ENCODE measurements around the gene VSIG10.
A peak's percentile ranks its signal among the peaks of the same experiment; 100 is the strongest.
"Not testable (repeated sequence)": the region's sequence is repeated elsewhere in the genome, so short reads cannot be mapped to it uniquely, and the experiment has no call there.

The VSIG10 gene, protein sequence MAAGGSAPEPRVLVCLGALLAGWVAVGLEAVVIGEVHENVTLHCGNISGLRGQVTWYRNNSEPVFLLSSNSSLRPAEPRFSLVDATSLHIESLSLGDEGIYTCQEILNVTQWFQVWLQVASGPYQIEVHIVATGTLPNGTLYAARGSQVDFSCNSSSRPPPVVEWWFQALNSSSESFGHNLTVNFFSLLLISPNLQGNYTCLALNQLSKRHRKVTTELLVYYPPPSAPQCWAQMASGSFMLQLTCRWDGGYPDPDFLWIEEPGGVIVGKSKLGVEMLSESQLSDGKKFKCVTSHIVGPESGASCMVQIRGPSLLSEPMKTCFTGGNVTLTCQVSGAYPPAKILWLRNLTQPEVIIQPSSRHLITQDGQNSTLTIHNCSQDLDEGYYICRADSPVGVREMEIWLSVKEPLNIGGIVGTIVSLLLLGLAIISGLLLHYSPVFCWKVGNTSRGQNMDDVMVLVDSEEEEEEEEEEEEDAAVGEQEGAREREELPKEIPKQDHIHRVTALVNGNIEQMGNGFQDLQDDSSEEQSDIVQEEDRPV

DNA sequence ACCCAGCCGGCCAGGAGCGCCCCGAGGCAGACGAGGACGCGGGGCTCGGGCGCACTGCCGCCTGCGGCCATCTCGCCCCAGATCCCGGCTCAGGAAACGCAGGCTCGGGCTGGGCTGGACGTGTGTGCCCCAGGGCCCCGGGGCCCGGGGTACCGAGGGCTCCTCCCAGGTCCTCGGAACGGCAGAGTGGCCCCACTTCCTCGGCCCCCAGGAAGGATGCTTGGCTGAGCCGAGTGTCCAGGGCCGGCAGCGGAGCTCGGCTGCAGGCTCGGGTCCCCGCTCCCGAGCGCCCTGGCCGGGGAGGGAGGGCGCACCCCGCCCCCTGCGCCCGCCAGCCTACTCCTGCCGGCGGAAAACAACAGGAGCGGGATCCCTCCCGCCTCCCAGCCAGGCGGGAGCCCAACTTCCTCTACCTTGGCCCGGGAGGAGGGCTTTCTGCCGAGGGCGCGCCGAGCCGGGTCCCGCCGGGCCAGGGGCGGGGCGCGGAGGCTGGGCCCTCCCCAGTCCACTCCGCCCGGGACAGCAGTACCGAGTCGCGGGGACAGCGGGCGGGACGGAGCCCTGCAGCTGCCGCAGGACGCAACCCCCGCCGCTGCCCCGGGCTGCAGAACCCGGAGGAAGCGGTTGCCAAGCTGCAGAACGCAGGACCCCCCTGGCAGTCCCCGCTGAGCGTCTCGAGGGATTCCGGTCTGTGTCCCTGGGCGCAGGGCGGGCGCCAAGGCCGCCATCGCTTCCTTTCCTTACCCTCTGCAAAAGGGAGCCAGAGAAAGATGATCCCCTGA is at the start of gene VSIG10:
TSS of gene VSIG10 (minus strand) at position 411 of the 782 bp plus-strand sequence. CDS start at position 71, 340 bp downstream.
- Mint-ChIP-seq H3K27me3 (peaks cover 35% of the 10 kb centered on the region), H3K36me3 (no peaks in the 10 kb centered on the region), H3K27ac (peak within 1 kb of the TSS; percentile 57), H3K4me1 (peaks cover 16% of the 10 kb centered on the region), H3K4me3 (peak within 1 kb of the TSS; percentile 87), H3K9me3 (no peaks in the 10 kb centered on the region)
- ATAC-seq = peak; percentile 65

DNA sequence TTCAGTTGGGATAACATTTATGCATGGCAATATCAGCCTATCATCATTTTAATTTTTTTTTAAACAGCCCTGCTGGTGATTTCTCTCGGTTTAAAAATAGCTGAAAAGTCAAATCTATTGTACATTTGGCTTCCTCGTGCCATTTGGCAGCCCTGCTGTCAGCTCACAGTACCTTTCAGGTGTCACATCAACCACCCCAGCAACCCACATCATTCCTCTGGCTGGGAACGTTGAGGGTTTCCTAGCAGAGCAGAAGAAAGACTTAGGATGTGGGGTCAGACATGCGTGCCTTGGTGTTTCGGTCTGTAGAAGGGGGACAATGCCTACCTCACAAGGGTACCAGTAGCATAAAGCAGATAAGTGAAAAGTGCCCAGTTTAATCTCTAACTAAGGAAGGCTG is 47.9 kb upstream of the VSIG10 start:
- H3K4me1 Mint-ChIP-seq = no peaks in the 10 kb centered on the region
- H3K27me3 Mint-ChIP-seq = no peaks in the 10 kb centered on the region
- H3K4me3 Mint-ChIP-seq = no peak overlapping the region
- no peaks in the 10 kb centered on the region for H3K9me3 Mint-ChIP-seq
- no peak for ATAC-seq
- peaks cover 35% of the 10 kb centered on the region for H3K36me3 Mint-ChIP-seq
- peak overlapping the region; percentile 23 for H3K27ac Mint-ChIP-seq

DNA sequence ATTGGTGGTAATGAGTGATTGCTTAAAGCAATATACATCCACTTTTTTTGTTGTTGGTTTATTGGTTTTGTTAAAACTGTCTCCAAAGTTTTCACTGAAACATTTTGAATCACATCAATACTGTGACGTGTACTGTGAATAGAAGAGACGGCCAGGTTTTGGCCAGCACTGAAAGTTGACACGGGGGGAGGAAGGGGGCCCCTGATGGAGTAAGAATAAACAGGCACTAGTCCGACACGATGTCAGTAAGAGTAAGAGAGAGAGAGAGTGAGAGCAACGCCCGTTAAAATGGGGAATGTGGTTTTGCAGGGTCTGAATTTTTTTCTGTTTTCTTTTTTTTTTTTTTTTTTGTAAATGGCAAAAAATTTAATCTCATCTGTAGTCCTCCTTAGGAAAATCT is 46.8 kb upstream of the VSIG10 start:
- Mint-ChIP-seq H3K27me3 (no peaks in the 10 kb centered on the region), H3K27ac (no peak overlapping the region), H3K9me3 (no peaks in the 10 kb centered on the region), H3K4me1 (peaks cover under 1% of the 10 kb centered on the region), H3K36me3 (peaks cover 40% of the 10 kb centered on the region), H3K4me3 (no peak overlapping the region)
- ATAC-seq = no peak

DNA sequence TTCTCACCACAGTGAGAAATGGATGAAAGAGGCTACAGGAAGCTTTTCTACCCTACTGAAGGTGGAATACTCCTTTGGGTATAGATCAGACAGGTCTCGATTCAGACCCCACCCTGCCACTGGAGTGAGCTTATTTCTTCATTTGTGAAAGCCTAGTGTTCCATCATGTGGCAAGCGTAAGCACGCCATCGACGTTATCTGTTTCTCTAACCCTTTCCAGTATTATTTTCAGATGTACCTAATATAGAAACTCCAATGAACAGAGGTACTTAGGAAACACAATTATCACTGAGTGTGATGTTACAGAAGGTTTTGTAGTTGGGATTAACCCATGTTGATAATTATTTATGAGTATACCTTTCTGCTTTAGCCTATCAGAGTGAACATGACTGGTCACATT is 44.5 kb upstream of the VSIG10 start:
- H3K4me1 Mint-ChIP-seq = peaks cover 21% of the 10 kb centered on the region
- H3K4me3 Mint-ChIP-seq = no peak overlapping the region
- no peak for ATAC-seq
- no peak overlapping the region for H3K27ac Mint-ChIP-seq
- no peaks in the 10 kb centered on the region for H3K9me3 Mint-ChIP-seq
- peaks cover 62% of the 10 kb centered on the region for H3K36me3 Mint-ChIP-seq
- no peaks in the 10 kb centered on the region for H3K27me3 Mint-ChIP-seq

DNA sequence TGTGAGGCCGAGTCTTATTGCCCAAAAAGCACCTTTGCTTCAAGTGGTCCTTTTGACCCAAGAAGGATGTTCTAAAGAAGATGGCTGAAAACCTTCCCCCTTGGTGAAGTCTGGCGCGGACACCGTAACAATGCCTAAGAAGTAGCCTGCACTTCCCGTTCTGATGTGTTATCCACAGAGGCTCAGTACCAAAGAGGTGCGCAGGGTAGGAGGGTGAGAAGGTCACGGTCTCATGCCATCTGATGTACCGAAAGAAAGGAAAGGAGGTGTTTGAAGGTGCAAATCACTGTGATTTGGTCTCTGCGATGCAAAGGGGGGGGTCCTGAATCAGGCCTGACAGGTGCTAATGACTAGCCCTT is 42.0 kb upstream of the VSIG10 start:
- H3K9me3 Mint-ChIP-seq = no peaks in the 10 kb centered on the region
- peaks cover 74% of the 10 kb centered on the region for H3K36me3 Mint-ChIP-seq
- no peak for ATAC-seq

DNA sequence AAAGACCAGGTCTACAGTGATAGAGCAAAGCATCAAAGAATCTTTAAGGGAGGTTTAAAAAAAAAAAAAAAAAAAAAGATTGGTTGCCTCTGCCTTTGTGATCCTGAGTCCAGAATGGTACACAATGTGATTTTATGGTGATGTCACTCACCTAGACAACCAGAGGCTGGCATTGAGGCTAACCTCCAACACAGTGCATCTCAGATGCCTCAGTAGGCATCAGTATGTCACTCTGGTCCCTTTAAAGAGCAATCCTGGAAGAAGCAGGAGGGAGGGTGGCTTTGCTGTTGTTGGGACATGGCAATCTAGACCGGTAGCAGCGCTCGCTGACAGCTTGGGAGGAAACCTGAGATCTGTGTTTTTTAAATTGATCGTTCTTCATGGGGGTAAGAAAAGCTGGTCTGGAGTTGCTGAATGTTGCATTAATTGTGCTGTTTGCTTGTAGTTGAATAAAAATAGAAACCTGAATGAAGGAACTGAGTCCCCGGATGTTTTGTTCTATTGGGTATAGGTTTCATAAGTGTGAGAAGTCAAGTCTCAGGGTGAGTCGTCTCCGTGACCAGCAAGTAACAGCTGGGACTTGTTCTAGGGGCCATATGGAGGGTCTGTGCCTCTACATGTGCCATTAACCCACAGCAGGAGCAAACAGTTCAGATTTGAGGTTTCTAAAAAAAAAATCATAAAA is 41.4 kb upstream of the VSIG10 start:
- H3K4me3 Mint-ChIP-seq = no peak overlapping the region
- H3K27me3 Mint-ChIP-seq = no peaks in the 10 kb centered on the region
- H3K27ac Mint-ChIP-seq = peak overlapping the region; percentile 77
- H3K9me3 Mint-ChIP-seq = no peaks in the 10 kb centered on the region
- ATAC-seq = peak; percentile 82
- peaks cover 75% of the 10 kb centered on the region for H3K36me3 Mint-ChIP-seq
- H3K4me1 Mint-ChIP-seq = peaks cover 25% of the 10 kb centered on the region

More for the DNA sequence above, 42.0 kb upstream of the VSIG10 start:
- H3K4me3 Mint-ChIP-seq = no peak overlapping the region
- H3K27me3 Mint-ChIP-seq = no peaks in the 10 kb centered on the region
- H3K4me1 Mint-ChIP-seq = peaks cover 25% of the 10 kb centered on the region
- H3K27ac Mint-ChIP-seq = peak overlapping the region; percentile 77

DNA sequence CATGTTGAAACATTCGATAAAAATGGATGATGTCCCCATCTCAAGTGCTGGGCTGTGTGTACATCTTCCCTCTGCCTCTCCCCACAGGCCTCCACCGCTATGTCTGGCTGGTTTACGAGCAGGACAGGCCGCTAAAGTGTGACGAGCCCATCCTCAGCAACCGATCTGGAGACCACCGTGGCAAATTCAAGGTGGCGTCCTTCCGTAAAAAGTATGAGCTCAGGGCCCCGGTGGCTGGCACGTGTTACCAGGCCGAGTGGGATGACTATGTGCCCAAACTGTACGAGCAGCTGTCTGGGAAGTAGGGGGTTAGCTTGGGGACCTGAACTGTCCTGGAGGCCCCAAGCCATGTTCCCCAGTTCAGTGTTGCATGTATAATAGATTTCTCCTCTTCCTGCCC is 40.7 kb upstream of the VSIG10 start:
- Mint-ChIP-seq H3K4me3 (no peak overlapping the region), H3K27me3 (no peaks in the 10 kb centered on the region), H3K4me1 (peaks cover 25% of the 10 kb centered on the region), H3K36me3 (peaks cover 80% of the 10 kb centered on the region), H3K9me3 (no peaks in the 10 kb centered on the region), H3K27ac (peak overlapping the region; percentile 77)
- no peak for ATAC-seq

DNA sequence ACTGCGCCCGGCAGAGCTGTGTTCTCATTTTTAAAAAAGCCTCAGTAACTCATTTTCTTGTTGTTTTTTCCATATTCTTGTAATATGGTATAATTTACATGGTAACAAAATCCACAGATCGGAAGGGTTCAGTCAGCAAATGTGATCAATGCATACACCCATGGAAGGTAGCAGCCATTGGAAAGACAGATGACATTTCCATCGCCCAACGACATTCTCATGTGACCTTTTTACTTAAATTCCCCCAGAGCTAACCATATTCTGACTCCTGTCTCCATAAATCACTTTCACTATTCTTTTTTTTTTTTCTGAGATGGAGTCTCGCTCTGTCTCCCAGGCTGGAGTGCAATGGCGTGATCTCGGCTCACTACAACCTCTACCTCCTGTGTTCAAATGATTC is 37.0 kb upstream of the VSIG10 start:
- H3K4me1 Mint-ChIP-seq = peaks cover 44% of the 10 kb centered on the region
- H3K36me3 Mint-ChIP-seq = peaks cover 64% of the 10 kb centered on the region
- ATAC-seq = no peak
- no peaks in the 10 kb centered on the region for H3K9me3 Mint-ChIP-seq
- H3K4me3 Mint-ChIP-seq = no peak overlapping the region
- no peak overlapping the region for H3K27ac Mint-ChIP-seq
- H3K27me3 Mint-ChIP-seq = no peaks in the 10 kb centered on the region

DNA sequence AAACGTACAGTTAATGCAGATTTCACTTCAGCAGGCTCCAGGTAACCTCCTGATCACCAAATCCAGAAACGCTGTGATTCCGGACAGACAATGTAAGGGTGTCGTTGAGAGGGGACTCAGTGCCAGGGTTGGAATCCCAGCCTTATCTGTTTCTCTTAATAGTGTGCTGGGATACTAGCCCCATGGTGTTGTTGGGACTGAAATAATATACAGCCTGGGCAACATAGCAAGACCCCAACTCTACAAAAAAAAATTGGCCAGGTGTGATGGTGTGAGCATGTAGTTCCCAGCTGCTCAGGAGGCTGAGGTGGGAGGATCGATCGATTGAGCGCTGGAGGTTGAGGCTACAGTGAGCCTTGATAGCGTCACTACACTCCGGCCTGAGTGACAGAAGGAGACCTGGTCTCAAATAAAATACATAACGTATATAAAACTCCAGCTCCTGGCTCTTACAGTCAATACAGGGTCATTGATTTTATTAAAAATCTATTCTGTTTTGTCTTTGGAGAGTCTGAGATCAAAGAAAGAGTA is 33.4 kb upstream of the VSIG10 start:
- Mint-ChIP-seq H3K27me3 (no peaks in the 10 kb centered on the region), H3K9me3 (no peaks in the 10 kb centered on the region), H3K27ac (peak overlapping the region; percentile 85), H3K4me3 (peak overlapping the region; percentile 98), H3K36me3 (peaks cover 29% of the 10 kb centered on the region), H3K4me1 (peaks cover 31% of the 10 kb centered on the region)
- no peak for ATAC-seq

DNA sequence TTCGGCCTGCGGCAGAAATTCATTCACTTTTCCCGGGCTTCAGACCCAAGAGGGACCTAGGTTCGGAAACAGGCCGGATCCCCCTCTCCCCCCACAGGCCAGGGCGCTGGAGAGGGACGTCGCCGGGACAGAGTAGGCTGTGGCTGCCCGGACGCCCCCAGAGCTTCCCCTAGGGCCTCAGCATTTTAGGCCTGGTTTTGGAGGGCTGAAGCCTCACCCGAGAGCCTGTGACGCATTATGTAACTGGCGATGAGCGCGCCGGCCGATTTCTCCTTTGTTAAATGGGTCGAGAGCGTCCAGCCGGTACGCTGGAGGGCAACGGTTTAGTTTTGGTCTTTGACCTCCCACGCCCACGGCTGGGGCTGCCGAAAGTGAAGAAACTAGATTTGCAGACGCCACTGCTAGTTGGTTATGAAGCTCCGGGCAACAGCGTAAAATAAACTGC is 32.8 kb upstream of the VSIG10 start:
- Mint-ChIP-seq H3K27me3 (no peaks in the 10 kb centered on the region), H3K4me1 (peaks cover 31% of the 10 kb centered on the region), H3K36me3 (peaks cover 24% of the 10 kb centered on the region), H3K9me3 (no peaks in the 10 kb centered on the region), H3K4me3 (peak overlapping the region; percentile 98), H3K27ac (peak overlapping the region; percentile 85)
- ATAC-seq = peak; percentile 66

DNA sequence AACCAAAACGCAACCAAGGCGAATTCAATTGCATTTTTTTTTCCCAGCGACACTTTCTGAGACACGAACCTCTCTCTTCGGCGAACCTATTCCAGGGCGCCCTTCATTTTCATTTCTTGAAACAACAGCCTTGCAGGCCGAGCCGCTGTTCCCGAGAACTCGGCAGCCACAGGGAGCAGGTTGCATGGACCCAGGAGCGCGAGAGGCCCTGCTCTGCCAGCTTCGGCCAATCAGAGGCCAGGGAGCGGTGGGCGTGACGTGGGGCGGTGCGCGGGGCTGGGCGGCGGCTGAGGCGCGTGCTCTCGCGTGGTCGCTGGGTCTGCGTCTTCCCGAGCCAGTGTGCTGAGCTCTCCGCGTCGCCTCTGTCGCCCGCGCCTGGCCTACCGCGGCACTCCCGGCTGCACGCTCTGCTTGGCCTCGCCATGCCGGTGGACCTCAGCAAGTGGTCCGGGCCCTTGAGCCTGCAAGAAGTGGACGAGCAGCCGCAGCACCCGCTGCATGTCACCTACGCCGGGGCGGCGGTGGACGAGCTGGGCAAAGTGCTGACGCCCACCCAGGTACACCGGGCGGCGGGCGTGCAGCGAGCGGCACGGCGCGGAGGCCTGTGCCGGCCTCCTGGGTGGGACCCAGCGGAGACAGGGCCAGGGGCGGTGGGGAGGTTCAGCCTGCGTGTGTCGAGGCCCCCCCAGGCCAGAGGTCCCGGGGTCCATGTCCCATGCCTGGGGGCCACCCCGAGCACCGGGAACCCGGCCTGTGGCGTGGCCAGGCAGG is 32.2 kb upstream of the VSIG10 start, which contains the start of gene PEBP1:
TSS of gene PEBP1 (plus strand) at position 337 of the 771 bp plus-strand sequence. CDS start at position 423, 86 bp downstream.
- Mint-ChIP-seq H3K4me1 (peaks cover 31% of the 10 kb centered on the region), H3K4me3 (peak within 1 kb of the TSS; percentile 98), H3K27me3 (no peaks in the 10 kb centered on the region), H3K36me3 (peaks cover 18% of the 10 kb centered on the region), H3K9me3 (no peaks in the 10 kb centered on the region), H3K27ac (peak within 1 kb of the TSS; percentile 85)
- peak; percentile 99 for ATAC-seq

DNA sequence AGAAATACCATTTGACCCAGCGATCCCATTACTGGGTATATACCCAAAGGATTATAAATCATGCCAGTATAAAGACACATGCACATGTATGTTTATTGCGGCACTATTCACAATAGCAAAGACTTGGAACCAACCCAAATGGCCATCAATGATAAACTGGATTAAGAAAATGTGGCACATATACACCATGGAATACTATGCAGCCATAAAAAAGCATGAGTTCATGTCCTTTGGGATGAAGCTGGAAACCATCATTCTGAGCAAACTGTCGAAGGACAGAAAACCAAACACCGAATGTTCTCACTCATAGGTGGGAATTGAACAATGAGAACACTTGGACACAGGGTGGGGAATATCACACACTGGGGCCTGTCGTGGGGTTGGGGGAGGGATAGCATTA is 25.6 kb upstream of the VSIG10 start:
- not testable (repeated sequence) for H3K36me3 Mint-ChIP-seq, H3K27ac Mint-ChIP-seq, ATAC-seq, H3K4me3 Mint-ChIP-seq, H3K9me3 Mint-ChIP-seq, H3K4me1 Mint-ChIP-seq, H3K27me3 Mint-ChIP-seq

DNA sequence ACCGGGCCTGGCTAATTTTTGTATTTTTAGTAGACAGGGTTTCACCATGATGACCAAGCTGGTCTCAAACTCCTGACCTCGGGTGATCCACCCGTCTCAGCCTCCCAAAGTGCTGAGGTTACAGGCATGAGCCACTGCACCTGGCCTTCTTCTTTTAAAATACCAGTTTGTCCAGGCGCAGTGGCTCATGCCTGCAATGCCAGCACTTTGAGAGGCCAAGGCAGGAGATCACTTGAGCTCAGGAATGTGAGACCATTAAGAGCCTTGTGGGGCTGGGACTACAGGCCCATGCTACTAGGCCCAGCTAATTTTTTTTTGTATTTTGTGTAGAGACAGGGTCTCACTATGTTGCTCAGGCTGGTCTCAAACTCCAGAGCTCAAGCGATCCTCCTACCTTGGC is 24.1 kb upstream of the VSIG10 start:
- H3K27me3 Mint-ChIP-seq = no peaks in the 10 kb centered on the region
- no peak overlapping the region for H3K27ac Mint-ChIP-seq
- no peaks in the 10 kb centered on the region for H3K4me1 Mint-ChIP-seq
- H3K9me3 Mint-ChIP-seq = no peaks in the 10 kb centered on the region
- H3K36me3 Mint-ChIP-seq = peaks cover 5% of the 10 kb centered on the region
- no peak for ATAC-seq
- H3K4me3 Mint-ChIP-seq = no peak overlapping the region

DNA sequence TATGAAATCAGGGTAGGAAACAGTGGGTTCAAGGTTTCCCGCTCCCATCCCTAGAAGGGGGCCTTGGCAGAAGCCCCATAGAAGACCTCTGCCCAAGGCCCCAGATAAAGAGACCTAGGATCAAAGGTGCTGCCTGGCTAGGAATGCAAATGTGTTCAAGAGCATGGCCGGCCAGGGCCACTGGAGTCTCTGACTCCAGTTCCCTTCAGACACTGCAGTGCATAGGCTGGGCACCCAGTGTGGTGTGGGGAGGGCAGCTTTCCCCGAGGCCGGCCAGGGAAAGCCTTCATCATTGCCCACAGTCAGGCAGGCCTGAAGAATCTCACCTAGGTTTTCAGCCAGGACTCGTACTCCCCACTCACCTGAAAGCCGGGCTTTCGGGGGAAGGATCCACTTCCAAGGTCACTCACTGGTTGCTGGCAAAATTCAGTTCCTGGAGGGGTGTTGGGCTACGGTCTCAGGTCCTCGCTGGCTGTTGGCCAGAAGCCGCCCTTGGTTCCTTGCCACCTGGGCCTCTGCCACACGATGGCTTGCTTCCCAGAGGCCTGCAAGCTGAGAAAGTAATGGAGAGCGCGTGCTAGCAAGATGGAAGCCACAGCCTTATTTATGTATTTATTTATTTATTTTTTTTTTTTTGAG is 22.4 kb upstream of the VSIG10 start:
- Mint-ChIP-seq H3K27me3 (no peaks in the 10 kb centered on the region), H3K4me1 (no peaks in the 10 kb centered on the region), H3K36me3 (peaks cover 5% of the 10 kb centered on the region), H3K9me3 (no peaks in the 10 kb centered on the region), H3K4me3 (no peak overlapping the region), H3K27ac (no peak overlapping the region)
- no peak for ATAC-seq

Data from stimulated activated memory B cell treated with anti-CD40 and anti-IgM and Interleukin-4, amounts not matched to agents 10 μg/mL and 1 μg/mL and 100 μg/mL, for 72 hours (primary cell).